WTC11 (cell line): ENCODE results near the gene MBNL1. TPM values are rescaled to one million over a fixed set of nuclear protein-coding genes. Genes with fewer than 3 reads are reported as not detected.

Experiments used
- ATAC-seq: fragments of 200-7000 bp; cut with Tn5 transposase; 2 replicates; pipeline ENCODE4 v1.10.0; 2021; ENCODE audit warnings: mild to moderate bottlenecking, moderate library complexity
- CTCF ChIA-PET: fragments of 300-600 bp; sonication (Branson Sonifier 250); formaldehyde crosslinking; loops from one replicate; lab custom pipeline; 2021; ENCODE audit warnings: antibody characterized with exemption; lab: Charles Lee
- POLR2A ChIA-PET: fragments of 350-600 bp; sonication (Branson Sonifier 250); formaldehyde crosslinking; loops from one replicate; lab custom pipeline; 2021; ENCODE audit warnings: antibody characterized with exemption; lab: Charles Lee
- DNase-seq: peaks from one replicate; pipeline ENCODE4 v3.0.0; 2021; ENCODE audit warnings: low spot score
- H3K27ac Mint-ChIP-seq: 2 replicates; pipeline ENCODE4 v1.8.0; 2021; ENCODE audit warnings: mixed read lengths
- H3K27me3 Mint-ChIP-seq: 2 replicates; pipeline ENCODE4 v1.8.0; 2021; ENCODE audit warnings: low read depth, mild to moderate bottlenecking, moderate library complexity, mixed read lengths
- H3K36me3 Mint-ChIP-seq: 2 replicates; pipeline ENCODE4 v1.8.0; 2021; ENCODE audit warnings: mixed read lengths
- H3K4me1 Mint-ChIP-seq: 2 replicates; pipeline ENCODE4 v1.8.0; 2022; ENCODE audit warnings: mixed read lengths
- H3K4me3 Mint-ChIP-seq: 2 replicates; pipeline ENCODE4 v1.8.0; 2021; ENCODE audit warnings: mild to moderate bottlenecking, moderate library complexity, mixed read lengths
- H3K9me3 Mint-ChIP-seq: 2 replicates; pipeline ENCODE4 v1.8.0; 2021; ENCODE audit warnings: mixed read lengths
- CDX4 ChIP-seq: fragments of 250-450 bp; sonication (Bioruptor Pico); IDR thresholded peaks from 2 replicates; pipeline ENCODE4 v1.9.0; 2021; ENCODE audit warnings: moderate library complexity, mild to moderate bottlenecking, inconsistent platforms, borderline replicate concordance
- CREM ChIP-seq: sonication (generic); formaldehyde crosslinking; IDR thresholded peaks from 2 replicates; pipeline ENCODE4 v1.8.1; 2022; ENCODE audit warnings: mild to moderate bottlenecking, missing genetic modification reagents, moderate library complexity
- FOXK1 ChIP-seq: sonication (generic); formaldehyde crosslinking; IDR thresholded peaks from 2 replicates; pipeline ENCODE4 v1.8.0; 2022; ENCODE audit warnings: mild to moderate bottlenecking, moderate library complexity, missing genetic modification reagents
- GABPB1 ChIP-seq: sonication (generic); formaldehyde crosslinking; IDR thresholded peaks from 2 replicates; pipeline ENCODE4 v1.8.1; 2023; ENCODE audit warnings: mild to moderate bottlenecking, missing genetic modification reagents
- HMGXB4 ChIP-seq: sonication (generic); formaldehyde crosslinking; IDR thresholded peaks from 2 replicates; pipeline ENCODE4 v1.8.1; 2023; ENCODE audit warnings: mild to moderate bottlenecking, moderate library complexity, missing genetic modification reagents
- IRF2 ChIP-seq: sonication (generic); formaldehyde crosslinking; IDR thresholded peaks from 2 replicates; pipeline ENCODE4 v1.8.0; 2022; ENCODE audit warnings: low read depth, missing genetic modification reagents, borderline replicate concordance
- JUN ChIP-seq: sonication (generic); formaldehyde crosslinking; IDR thresholded peaks from 2 replicates; pipeline ENCODE4 v1.8.0; 2023; ENCODE audit warnings: mild to moderate bottlenecking, missing genetic modification reagents
- MLX ChIP-seq: sonication (generic); formaldehyde crosslinking; IDR thresholded peaks from 2 replicates; pipeline ENCODE4 v1.8.1; 2023; ENCODE audit warnings: mild to moderate bottlenecking, missing genetic modification reagents, moderate library complexity
- SOX15 ChIP-seq: fragments of 250-450 bp; sonication (Bioruptor Pico); IDR thresholded peaks from 2 replicates; pipeline ENCODE4 v1.9.0; 2021; ENCODE audit warnings: mild to moderate bottlenecking
- TEAD1 ChIP-seq: sonication (generic); formaldehyde crosslinking; IDR thresholded peaks from 2 replicates; pipeline ENCODE4 v1.8.0; 2022; ENCODE audit warnings: mild to moderate bottlenecking, missing genetic modification reagents
- USF1 ChIP-seq: sonication (generic); formaldehyde crosslinking; IDR thresholded peaks from 2 replicates; pipeline ENCODE4 v1.8.0; 2022; ENCODE audit warnings: mild to moderate bottlenecking, missing genetic modification reagents
- ZNF281 ChIP-seq: sonication (generic); formaldehyde crosslinking; IDR thresholded peaks from 2 replicates; pipeline ENCODE4 v1.8.0; 2023; ENCODE audit warnings: mild to moderate bottlenecking, missing genetic modification reagents
- ZNF396 ChIP-seq: fragments of 250-450 bp; sonication (Bioruptor Pico); IDR thresholded peaks from 2 replicates; pipeline ENCODE4 v1.8.0; 2021; ENCODE audit warnings: mild to moderate bottlenecking, moderate library complexity, borderline replicate concordance
- total RNA-seq: library from RNA; stranded (reverse); gene quantifications from 3 replicates; pipeline ENCODE4 v1.2.3, GENCODE V29; 2021
- TF ChIP-seq, protein P1 (sequence below): sonication (generic); formaldehyde crosslinking; conservative IDR thresholded peaks from 2 replicates; pipeline ENCODE4 v1.8.1; 2023; ENCODE audit warnings: mild to moderate bottlenecking, low read depth, missing genetic modification reagents, moderate library complexity
- TF ChIP-seq, protein P2 (sequence below): sonication (generic); formaldehyde crosslinking; IDR thresholded peaks from 2 replicates; pipeline ENCODE4 v1.8.0; 2022; ENCODE audit warnings: missing genetic modification reagents

Gene MBNL1
- total RNA-seq, 1 experiment from 2014 or later: 20.4 TPM

DNA sequence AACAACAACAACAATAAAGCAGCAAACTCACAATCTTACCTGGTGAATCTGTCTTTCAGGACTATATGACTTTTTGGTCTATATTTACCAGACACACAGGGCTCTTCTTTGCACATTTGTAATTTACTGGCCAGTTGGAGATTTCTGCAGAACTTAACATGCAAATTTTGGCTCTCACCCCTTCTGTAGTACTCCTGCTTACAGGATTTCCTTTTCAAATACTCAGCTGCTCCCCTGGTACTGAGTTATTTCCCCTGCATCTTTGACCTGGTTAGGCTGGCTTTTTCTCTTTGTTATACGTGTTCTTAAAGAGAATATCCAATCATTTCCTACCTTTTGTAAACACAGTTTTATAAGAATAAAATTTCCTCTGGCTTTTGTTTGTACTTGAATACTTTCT lies 228.0 kb downstream of the MBNL1 start (continued):
- TF ChIP-seq CDX4 (CRISPR knock-in tag) (no peak), TEAD1 (CRISPR knock-in tag) (no peak), CREM (CRISPR knock-in tag) (no peak), SOX15 (CRISPR knock-in tag) (no peak), IRF2 (CRISPR knock-in tag) (no peak), USF1 (CRISPR knock-in tag) (no peak)
- TF ChIP-seq, protein P1, sequence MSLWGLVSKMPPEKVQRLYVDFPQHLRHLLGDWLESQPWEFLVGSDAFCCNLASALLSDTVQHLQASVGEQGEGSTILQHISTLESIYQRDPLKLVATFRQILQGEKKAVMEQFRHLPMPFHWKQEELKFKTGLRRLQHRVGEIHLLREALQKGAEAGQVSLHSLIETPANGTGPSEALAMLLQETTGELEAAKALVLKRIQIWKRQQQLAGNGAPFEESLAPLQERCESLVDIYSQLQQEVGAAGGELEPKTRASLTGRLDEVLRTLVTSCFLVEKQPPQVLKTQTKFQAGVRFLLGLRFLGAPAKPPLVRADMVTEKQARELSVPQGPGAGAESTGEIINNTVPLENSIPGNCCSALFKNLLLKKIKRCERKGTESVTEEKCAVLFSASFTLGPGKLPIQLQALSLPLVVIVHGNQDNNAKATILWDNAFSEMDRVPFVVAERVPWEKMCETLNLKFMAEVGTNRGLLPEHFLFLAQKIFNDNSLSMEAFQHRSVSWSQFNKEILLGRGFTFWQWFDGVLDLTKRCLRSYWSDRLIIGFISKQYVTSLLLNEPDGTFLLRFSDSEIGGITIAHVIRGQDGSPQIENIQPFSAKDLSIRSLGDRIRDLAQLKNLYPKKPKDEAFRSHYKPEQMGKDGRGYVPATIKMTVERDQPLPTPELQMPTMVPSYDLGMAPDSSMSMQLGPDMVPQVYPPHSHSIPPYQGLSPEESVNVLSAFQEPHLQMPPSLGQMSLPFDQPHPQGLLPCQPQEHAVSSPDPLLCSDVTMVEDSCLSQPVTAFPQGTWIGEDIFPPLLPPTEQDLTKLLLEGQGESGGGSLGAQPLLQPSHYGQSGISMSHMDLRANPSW (CRISPR knock-in tag): no peak

GRCh38 chr3:152497457-152497856 lies 228.7 kb downstream of the MBNL1 start:
- TF ChIP-seq MLX: no peak
- no peak for TF ChIP-seq ZNF396
- TF ChIP-seq HMGXB4 (CRISPR knock-in tag): no peak
- TF ChIP-seq GABPB1 (CRISPR knock-in tag): no peak
- no peak for TF ChIP-seq FOXK1 (CRISPR knock-in tag)
- TF ChIP-seq, protein P2, sequence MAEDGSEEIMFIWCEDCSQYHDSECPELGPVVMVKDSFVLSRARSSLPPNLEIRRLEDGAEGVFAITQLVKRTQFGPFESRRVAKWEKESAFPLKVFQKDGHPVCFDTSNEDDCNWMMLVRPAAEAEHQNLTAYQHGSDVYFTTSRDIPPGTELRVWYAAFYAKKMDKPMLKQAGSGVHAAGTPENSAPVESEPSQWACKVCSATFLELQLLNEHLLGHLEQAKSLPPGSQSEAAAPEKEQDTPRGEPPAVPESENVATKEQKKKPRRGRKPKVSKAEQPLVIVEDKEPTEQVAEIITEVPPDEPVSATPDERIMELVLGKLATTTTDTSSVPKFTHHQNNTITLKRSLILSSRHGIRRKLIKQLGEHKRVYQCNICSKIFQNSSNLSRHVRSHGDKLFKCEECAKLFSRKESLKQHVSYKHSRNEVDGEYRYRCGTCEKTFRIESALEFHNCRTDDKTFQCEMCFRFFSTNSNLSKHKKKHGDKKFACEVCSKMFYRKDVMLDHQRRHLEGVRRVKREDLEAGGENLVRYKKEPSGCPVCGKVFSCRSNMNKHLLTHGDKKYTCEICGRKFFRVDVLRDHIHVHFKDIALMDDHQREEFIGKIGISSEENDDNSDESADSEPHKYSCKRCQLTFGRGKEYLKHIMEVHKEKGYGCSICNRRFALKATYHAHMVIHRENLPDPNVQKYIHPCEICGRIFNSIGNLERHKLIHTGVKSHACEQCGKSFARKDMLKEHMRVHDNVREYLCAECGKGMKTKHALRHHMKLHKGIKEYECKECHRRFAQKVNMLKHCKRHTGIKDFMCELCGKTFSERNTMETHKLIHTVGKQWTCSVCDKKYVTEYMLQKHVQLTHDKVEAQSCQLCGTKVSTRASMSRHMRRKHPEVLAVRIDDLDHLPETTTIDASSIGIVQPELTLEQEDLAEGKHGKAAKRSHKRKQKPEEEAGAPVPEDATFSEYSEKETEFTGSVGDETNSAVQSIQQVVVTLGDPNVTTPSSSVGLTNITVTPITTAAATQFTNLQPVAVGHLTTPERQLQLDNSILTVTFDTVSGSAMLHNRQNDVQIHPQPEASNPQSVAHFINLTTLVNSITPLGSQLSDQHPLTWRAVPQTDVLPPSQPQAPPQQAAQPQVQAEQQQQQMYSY (CRISPR knock-in tag): no peak
- no peak for TF ChIP-seq ZNF281 (CRISPR knock-in tag)
- TF ChIP-seq JUN (CRISPR knock-in tag): no peak
- ChIA-PET POLR2A (no interaction called here), CTCF (interaction anchor here (1.2 kb wide), 1 partner anchor 25 kb away, joined by 6 read pairs; no protein-coding TSS in a partner anchor)
- H3K27ac Mint-ChIP-seq: no peak overlapping the region
- H3K4me3 Mint-ChIP-seq: no peak overlapping the region
- ATAC-seq: no peak
- peaks cover 13% of the 10 kb centered on the region for H3K9me3 Mint-ChIP-seq
- H3K27me3 Mint-ChIP-seq: no peaks in the 10 kb centered on the region
- peaks cover 5% of the 10 kb centered on the region; the same call in 1 of the 2 replicates for H3K36me3 Mint-ChIP-seq
- DNase-seq: no peak
- H3K4me1 Mint-ChIP-seq: peaks cover 21% of the 10 kb centered on the region
